ENCODE data around the gene ITPR1.

The ITPR1 gene

DNA sequence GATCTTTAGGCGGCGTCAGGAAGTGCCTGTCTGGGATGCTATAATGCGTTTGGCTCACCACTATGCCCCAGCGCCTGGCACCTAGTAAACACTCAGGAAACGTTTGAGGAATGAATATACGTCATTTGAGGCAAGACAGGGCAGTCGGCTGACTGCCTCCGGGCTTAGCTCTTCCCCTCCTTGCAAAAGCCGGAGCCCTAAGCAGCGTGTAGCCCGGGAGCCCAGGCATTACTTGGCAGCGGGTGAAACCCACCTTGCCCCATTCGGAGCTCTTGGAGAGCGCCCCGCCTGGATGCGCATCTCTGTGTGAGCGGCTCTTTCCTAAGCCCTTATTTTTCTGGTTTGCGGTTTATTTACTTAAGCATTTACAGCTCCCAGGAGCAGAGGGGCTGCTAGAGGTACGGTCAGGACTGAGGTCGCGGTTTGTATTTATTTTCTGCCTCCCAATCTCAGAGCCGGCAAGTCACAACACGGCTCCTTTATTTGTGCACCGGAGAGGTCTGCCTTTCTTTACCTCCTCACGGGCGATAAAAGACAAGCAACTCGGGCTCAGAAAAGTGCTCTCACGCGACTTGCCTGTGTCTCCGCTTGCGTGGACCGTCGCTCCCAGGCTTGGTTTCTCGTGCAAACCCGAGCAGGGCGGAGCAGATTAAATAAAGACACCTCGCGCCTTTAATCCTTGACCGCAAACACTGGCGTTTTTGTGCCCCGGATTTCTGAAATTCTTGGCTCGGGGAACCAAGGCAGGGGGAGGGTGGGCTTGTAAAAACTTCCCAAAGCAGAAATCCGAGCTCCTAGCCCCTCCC is 737 bp upstream of the ITPR1 start:
- DNase-seq = peak; percentile 45

DNA sequence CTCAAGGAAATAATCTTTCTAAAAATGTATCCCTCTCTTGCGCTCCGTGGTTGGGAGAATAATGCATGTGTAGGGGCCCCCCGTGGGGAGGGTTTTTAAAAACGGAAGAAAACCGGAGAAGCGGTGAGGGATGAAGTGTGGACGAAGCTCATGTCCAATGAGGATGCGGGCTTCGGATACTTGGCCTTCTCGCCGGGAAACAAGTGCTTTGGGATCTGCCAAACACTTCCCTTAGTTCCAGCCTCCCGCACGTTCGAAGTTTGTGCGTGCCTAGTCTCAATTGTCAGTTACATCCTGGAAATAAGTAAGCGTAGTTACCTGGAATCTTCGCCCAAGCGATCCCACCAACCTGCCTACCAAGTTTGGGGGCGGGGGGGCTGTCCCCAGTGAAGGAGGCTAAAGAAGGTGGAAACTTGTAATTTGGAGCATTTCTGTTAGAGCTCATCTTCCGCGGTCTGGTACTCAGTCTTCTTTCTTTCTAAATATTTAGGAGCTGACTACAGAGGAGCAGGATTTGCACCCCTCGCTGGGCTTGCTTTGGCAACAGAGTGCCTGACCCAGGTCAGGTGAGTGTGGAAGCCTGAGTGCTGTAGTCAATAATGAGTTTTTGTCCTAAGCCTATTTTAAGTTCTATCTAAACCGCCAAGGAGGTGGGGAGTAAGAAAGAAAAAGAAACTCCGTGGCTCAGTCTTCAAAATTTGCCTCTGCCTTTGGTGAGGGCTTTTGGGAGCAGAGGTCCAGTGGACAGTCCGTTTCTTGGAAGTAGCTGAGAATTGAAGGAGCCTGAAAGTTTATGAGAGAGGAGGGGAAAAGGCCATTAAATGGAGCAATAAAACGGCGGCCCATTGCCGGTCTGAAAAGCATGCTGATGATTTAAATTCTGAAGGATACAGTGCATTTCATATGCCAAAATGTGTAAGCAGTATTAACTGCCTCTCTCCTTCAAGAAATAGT is 1.1 kb downstream of the ITPR1 start:
- DNase-seq = no peak

DNA sequence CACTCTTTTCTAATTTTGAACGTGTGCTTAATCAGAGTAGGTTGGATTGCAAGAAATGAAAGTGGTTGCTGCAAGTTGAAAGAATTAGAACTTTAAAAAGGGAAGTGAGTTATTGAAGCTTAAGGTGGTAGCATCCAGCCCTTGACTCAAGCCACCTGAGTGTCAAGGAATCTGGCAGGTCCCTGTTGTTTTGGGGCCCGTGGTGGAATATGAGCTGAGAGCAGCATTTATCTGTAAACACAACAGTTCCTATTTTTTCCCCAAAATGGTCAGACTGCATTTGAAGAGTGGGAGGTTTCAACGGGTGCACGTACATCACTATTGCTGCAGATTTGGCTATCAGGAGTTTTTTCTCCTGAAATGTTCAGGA is 1.7 kb downstream of the ITPR1 start:
- DNase-seq = no peak

GRCh38 chr3:4495294-4496086 is 2.3 kb downstream of the ITPR1 start:
- DNase-seq = no peak

- DNase-seq = no peak
Observed at GRCh38 chr3:4496087-4496452, 2.9 kb downstream of the ITPR1 start.

GRCh38 chr3:4497005-4497692 is 4.0 kb downstream of the ITPR1 start:
- DNase-seq = no peak

GRCh38 chr3:4497843-4498324 is 4.7 kb downstream of the ITPR1 start:
- no peak for DNase-seq

DNA sequence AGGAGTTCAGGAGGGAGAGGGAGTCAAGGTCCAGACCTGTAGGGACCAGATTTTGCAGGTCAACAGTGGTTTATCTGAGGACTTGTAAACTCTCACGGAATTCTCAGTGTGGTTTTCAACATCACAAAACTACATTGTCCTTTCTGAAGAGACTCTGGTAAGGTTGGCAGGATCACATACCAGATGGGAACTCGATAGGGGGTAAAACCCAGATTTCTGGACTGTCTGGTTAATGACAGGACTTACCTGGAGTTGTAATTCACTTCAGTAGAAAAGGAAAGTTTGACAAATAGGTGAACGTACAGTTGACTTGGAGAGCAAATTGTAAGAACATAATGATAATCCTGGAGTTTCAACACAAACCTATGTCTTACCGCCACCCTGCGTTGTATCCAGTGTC is 5.3 kb downstream of the ITPR1 start:
- no peak for DNase-seq

DNA sequence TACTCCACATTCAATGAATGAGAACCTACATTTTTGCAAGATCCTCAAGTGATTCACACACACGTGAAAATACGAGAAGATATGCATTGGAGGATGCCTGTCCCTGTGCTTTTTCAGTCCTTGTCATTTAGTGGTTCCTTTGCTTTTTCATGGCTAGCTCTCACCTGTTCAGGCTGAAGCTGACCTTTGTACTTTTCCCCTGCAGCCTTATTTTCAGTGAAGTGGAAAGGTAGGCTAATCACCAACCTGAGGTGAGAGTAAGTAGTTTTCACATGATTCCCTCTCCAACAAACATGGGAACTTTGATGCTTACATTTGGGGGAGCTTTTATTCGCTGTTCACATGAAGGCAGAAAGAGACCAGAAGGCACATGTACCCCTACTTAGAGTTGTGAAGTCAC is 8.3 kb downstream of the ITPR1 start:
- DNase-seq = no peak

GRCh38 chr3:4501927-4502326 is 8.8 kb downstream of the ITPR1 start:
- no peak for DNase-seq

- DNase-seq = no peak
Observed at GRCh38 chr3:4503050-4503449, 9.9 kb downstream of the ITPR1 start.

DNA sequence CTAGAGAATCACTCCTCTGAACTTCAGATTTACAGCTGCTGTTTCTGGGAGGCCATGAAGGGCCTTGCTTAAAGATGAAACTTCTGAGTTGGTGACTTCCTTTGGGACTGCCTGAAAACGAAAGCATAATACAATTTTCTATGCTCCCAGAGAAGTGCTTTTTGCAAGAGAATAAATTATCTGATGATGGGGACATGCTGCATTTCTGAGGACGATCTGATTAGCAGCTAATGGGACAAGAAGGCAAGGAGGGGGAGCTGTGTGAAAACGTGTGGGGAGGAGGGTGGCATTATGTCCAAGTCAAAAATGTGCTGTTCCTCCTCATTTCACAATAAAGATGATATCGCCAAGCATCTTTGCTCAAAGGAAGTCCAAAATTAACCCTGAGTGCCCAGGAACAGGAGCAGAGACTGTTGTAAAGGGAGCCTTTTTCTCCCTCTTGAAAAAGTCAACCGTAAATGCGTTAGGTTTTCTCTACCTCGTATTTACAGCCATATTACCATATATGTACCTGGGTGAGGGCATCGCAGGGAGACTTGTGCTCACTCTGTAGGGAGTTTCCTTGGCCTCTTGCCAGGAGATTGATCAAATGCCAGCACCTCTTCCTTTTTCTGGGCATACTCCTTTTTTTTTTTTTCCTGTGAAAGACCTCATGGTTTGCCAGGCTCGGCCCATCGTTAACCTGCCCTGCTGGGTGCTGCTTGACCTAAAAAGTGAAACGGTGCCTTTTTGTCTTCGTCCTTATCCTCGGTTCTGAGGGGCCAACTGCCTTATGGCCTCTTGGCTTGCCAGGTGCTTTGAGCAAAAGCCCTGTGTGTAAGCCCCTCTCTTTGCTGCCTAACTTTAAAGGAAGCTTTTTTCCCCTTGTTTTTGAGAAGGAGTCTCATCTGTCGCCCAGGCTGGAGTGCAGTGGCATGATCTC is 11.5 kb downstream of the ITPR1 start:
- no peak for DNase-seq

GRCh38 chr3:4505688-4506558 is 12.8 kb downstream of the ITPR1 start:
- no peak for DNase-seq

DNA sequence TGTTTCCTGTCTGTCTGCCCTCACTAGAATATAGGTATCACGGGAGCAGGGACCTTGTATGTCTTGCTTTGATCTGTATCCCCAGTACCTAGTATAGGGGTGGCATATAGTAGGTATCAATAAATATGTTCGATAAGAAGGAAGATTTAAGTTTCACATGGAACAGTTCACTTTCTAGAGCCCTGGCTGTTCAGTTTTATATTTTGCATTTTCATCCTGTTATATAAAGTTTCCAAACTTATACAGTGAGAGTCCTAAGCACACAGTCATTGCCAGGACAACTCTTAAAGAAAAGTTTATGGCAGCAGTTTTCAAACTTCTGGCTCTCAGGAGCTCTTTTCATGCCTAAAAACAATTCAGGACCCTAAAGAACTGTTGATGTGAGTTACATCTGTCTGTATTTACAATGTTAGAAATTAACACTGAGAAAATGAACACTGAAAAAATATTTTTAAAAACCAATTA is 13.4 kb downstream of the ITPR1 start:
- DNase-seq = no peak

DNA sequence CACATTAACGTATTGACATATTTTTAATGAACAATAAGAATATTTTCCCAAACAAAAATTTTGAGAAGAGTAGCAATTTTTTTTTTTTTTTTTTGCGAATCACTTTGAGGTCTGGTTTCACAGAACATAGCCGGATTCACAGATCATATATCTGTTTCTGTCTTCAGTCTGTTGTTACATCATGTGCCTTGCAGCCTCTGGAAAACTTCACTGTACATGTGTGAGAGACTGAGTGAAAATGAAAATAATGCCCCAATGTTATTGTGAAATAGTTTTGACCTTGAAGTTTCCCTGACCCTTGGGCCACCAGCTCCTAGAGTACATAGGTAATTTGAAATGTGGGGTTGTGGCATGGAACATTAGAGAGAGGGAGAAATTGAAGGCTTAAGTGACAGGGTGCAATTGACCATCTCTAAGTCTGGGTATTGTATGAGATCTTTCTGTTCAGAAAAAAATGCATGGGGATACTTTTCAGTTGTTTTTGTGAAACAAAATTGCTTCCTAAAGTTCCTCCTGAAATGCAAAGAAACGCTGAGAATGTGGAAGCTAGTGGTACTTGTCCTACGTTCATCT is 14.0 kb downstream of the ITPR1 start:
- DNase-seq = no peak

- DNase-seq = no peak
Observed at GRCh38 chr3:4508048-4508981, 15.2 kb downstream of the ITPR1 start.

DNA sequence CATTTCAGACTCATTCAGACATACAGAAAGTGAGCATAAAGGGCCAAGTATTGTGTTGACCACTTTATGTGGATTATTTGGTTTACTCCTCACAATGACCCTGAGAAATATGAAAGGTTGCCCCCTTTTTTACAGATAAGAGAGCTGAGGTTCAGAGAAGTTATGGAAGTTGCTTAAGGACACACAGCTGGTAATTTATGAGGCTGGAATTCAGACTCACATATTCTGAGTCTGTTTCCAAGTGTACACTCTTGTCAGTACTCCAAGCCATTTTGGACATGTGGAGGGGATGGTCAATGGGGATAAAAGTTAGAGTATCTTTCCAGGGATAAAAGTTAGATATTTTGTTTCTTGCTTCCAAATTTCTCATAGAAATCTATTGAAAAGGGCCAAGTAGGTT is 15.9 kb downstream of the ITPR1 start:
- no peak for DNase-seq

DNA sequence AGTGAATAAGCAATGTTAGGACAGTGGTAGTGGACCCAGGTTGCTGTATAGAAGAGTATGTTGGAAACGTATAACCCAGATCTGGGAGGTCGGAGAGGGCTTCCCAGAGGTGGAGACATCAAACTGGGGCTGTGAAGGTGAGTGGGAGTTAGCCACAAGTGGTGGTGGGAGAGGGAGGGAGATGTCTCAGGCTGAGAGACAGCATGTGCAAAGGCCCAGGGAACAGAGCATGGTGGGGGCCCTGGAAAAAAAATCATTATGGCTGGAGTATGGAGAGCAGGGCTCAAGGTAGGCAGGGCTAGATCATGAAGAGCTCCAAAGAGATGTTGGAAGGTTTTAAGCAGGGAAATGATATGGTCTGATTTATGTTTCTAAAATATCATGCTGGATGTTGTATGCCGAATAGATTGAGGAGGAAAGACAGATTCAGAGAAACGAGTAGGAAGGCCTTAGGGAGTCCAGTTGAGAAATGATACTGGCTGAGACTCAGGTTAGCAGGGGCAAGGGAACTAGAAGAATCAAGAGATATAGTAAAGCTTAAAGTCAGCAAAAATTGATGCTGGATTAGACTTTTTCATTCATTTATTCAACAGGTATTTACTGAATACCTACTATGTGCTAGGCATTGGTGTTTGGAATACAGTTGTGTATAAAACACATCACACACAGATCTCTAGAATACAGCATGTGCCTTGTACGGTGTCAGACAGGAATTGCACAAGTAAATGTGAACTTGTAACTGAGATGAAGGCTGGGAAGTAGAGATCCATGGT is 17.0 kb downstream of the ITPR1 start:
- no peak for DNase-seq

Data from stimulated activated CD4-positive, alpha-beta T cell treated with anti-CD3 and anti-CD28 coated beads, Interleukin-4, amount 100 ng/mL, for 1 hour (primary cell).